ENCODE results near the gene RNF130. TPM values are rescaled to one million over a fixed set of nuclear protein-coding genes. Genes with fewer than 3 reads are reported as not detected.

Gene RNF130
- total and polyA plus RNA-seq, 9 of the 15 experiments (the other 6 are each of a cell fraction or from before 2014, with no cell fraction given), result 5.8 to 39.4 (median 27.1) TPM

DNA sequence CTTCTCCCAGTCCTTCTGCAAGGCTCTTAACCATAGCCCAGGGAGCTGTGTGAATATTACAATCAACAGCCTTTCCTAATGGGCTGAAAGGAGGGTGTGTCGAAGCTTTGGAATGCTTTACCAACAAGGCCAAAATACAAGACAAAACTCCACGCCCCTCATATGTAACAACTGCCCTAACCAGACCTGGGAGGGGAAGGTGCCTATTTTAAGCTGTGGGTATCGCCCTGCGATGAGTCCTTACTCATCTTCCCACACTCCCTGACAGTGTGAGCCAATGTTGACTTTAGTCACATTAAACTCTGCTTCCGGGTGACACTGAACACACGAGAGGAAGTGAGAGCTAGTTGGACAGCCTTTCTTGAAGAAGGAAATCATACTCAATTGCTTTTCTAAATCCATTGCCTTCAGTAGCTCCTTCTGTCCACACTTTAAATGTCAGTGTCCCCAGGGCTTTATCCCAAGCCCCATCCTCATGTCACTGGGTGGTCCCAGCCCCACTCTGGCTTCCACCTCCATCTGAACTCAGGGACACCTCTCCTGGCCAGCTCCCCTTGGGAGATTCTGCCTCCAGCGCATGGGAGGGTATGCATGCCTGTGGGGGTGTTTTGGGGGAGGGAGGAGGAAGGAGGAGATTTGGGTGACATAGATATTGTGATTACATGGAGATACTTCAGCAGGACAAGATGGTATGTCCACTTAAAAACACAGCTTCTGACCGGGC lies 157.4 kb downstream of the RNF130 start (continued):
- TF ChIP-seq, protein P1, sequence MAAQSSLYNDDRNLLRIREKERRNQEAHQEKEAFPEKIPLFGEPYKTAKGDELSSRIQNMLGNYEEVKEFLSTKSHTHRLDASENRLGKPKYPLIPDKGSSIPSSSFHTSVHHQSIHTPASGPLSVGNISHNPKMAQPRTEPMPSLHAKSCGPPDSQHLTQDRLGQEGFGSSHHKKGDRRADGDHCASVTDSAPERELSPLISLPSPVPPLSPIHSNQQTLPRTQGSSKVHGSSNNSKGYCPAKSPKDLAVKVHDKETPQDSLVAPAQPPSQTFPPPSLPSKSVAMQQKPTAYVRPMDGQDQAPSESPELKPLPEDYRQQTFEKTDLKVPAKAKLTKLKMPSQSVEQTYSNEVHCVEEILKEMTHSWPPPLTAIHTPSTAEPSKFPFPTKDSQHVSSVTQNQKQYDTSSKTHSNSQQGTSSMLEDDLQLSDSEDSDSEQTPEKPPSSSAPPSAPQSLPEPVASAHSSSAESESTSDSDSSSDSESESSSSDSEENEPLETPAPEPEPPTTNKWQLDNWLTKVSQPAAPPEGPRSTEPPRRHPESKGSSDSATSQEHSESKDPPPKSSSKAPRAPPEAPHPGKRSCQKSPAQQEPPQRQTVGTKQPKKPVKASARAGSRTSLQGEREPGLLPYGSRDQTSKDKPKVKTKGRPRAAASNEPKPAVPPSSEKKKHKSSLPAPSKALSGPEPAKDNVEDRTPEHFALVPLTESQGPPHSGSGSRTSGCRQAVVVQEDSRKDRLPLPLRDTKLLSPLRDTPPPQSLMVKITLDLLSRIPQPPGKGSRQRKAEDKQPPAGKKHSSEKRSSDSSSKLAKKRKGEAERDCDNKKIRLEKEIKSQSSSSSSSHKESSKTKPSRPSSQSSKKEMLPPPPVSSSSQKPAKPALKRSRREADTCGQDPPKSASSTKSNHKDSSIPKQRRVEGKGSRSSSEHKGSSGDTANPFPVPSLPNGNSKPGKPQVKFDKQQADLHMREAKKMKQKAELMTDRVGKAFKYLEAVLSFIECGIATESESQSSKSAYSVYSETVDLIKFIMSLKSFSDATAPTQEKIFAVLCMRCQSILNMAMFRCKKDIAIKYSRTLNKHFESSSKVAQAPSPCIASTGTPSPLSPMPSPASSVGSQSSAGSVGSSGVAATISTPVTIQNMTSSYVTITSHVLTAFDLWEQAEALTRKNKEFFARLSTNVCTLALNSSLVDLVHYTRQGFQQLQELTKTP (IDR thresholded peaks at IDR 0.05; ENCODE audit: low read depth in 1 of 2, partially characterized antibody in 2 of 2), result peak in 1 of 2 experiments; percentile 45

- intact Hi-C loops (cut with micrococcal nuclease), result no loop called here
- no peaks in the 10 kb centered on the region for H3K9me3 ChIP-seq (replicated peaks; ENCODE audit: control insufficient read depth, insufficient read depth, low read depth, low read length)
- in situ Hi-C loops (cut with MboI), result no loop called here
- H3K79me2 ChIP-seq (ENCODE audit: control insufficient read depth, insufficient read depth, low read length), result no peaks in the 10 kb centered on the region
- H3K4me2 ChIP-seq (ENCODE audit: insufficient read depth, low read length), result no peak overlapping the region
- DNase-seq (ENCODE audit: extremely low read depth in 1 of 4, low spot score in 3 of 4) (no peak), ATAC-seq (no peak), FAIRE-seq (no peak)
- POLR2A ChIA-PET, result interaction anchor here (0.6 to 2.0 kb wide), 3 partner anchors 9 to 520 kb away, joined by 3 to 5 read pairs (median 3); no protein-coding TSS in a partner anchor
- peak overlapping the region; percentile 60 for H2AFZ ChIP-seq (ENCODE audit: low read depth, low read length)
- BruUV-seq (replicated peaks), result no TSS peak
- no peaks in the 10 kb centered on the region for H3K9me1 ChIP-seq (ENCODE audit: control insufficient read depth, insufficient read depth, low read length)
- 61% methylated on average over 7 of the region's 9 CpGs for WGBS (ENCODE audit: insufficient coverage, low coverage, missing lambda C conversion rate)
- no peak overlapping the region for H3K27ac ChIP-seq (ENCODE audit: extremely low read depth, low read depth, low read length)
- no peak overlapping the region for H3K9ac ChIP-seq (ENCODE audit: insufficient read depth in 1 of 2, low read depth in 2 of 2, low read length in 2 of 2)
- no peak overlapping the region for H3K4me3 ChIP-seq
- H3K36me3 ChIP-seq (ENCODE audit: control insufficient read depth, insufficient read depth, low read length), result no peaks in the 10 kb centered on the region
- no peaks in the 10 kb centered on the region for H4K20me1 ChIP-seq (replicated peaks; ENCODE audit: control insufficient read depth, insufficient read depth, low read length)
- H3K4me1 ChIP-seq (replicated peaks in 1 of 2; ENCODE audit: control insufficient read depth in 2 of 2, insufficient read depth in 2 of 2, low read length in 2 of 2), result peaks cover 8 to 13% of the 10 kb centered on the region in 2 experiments; a peak in 4 of 5 replicates
- CTCF ChIA-PET (ENCODE audit: low intra/inter-chr PET ratio), result no interaction called here
- peaks cover 20 to 40% of the 10 kb centered on the region in 2 experiments for H3K27me3 ChIP-seq (ENCODE audit: control insufficient read depth in 2 of 2, insufficient read depth in 2 of 2, low read length in 2 of 2)
- no peak for TF ChIP-seq TAL1 (IDR thresholded peaks at IDR 0.05)
- no peak for TF ChIP-seq ZNF507 (tag; conservative IDR thresholded peaks at IDR 0.05)
- TF ChIP-seq NUFIP1 (IDR thresholded peaks at IDR 0.05; ENCODE audit: partially characterized antibody), result no peak
- no peak for TF ChIP-seq SIN3B (IDR thresholded peaks at IDR 0.05; ENCODE audit: low read depth)
- TF ChIP-seq SRF (CRISPR knock-in tag; IDR thresholded peaks at IDR 0.05), result no peak
- TF ChIP-seq, protein P2, sequence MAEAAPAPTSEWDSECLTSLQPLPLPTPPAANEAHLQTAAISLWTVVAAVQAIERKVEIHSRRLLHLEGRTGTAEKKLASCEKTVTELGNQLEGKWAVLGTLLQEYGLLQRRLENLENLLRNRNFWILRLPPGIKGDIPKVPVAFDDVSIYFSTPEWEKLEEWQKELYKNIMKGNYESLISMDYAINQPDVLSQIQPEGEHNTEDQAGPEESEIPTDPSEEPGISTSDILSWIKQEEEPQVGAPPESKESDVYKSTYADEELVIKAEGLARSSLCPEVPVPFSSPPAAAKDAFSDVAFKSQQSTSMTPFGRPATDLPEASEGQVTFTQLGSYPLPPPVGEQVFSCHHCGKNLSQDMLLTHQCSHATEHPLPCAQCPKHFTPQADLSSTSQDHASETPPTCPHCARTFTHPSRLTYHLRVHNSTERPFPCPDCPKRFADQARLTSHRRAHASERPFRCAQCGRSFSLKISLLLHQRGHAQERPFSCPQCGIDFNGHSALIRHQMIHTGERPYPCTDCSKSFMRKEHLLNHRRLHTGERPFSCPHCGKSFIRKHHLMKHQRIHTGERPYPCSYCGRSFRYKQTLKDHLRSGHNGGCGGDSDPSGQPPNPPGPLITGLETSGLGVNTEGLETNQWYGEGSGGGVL (CRISPR knock-in tag; IDR thresholded peaks at IDR 0.05), result no peak
- TF ChIP-seq, protein P3, sequence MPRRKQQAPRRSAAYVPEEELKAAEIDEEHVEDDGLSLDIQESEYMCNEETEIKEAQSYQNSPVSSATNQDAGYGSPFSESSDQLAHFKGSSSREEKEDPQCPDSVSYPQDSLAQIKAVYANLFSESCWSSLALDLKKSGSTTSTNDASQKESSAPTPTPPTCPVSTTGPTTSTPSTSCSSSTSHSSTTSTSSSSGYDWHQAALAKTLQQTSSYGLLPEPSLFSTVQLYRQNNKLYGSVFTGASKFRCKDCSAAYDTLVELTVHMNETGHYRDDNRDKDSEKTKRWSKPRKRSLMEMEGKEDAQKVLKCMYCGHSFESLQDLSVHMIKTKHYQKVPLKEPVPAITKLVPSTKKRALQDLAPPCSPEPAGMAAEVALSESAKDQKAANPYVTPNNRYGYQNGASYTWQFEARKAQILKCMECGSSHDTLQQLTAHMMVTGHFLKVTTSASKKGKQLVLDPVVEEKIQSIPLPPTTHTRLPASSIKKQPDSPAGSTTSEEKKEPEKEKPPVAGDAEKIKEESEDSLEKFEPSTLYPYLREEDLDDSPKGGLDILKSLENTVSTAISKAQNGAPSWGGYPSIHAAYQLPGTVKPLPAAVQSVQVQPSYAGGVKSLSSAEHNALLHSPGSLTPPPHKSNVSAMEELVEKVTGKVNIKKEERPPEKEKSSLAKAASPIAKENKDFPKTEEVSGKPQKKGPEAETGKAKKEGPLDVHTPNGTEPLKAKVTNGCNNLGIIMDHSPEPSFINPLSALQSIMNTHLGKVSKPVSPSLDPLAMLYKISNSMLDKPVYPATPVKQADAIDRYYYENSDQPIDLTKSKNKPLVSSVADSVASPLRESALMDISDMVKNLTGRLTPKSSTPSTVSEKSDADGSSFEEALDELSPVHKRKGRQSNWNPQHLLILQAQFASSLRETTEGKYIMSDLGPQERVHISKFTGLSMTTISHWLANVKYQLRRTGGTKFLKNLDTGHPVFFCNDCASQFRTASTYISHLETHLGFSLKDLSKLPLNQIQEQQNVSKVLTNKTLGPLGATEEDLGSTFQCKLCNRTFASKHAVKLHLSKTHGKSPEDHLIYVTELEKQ (CRISPR knock-in tag; IDR thresholded peaks at IDR 0.05), result no peak
- no peak for TF ChIP-seq RFX7 (CRISPR knock-in tag; IDR thresholded peaks at IDR 0.05)
Observed at GRCh38 chr5:179913461-179913860, 158.1 kb downstream of the RNF130 start.
